GM19438 (cell line): ENCODE data around the gene ALS2CL.

Experiments used
- ATAC-seq: cut with Tn5 transposase; IDR thresholded peaks from one replicate; pipeline ENCODE4 v1.9.1; 2021; ENCODE audit warnings: low read depth; ENCODE audit not compliant: unreplicated experiment

Gene ALS2CL

GRCh38 chr3:46716461-46717441, 23.3 kb upstream of the ALS2CL start:
- no peak for ATAC-seq

- ATAC-seq, result no peak
These were observed 22.2 kb upstream of the ALS2CL start for GRCh38 chr3:46715507-46716175.

- no peak for ATAC-seq
These were observed 21.4 kb upstream of the ALS2CL start for GRCh38 chr3:46714728-46715506.

- no peak for ATAC-seq
These were observed 20.5 kb upstream of the ALS2CL start for GRCh38 chr3:46713898-46714552.

GRCh38 chr3:46713050-46713897, 19.8 kb upstream of the ALS2CL start:
- ATAC-seq, result no peak

GRCh38 chr3:46712191-46713049, 18.9 kb upstream of the ALS2CL start:
- ATAC-seq, result no peak

GRCh38 chr3:46711760-46712159, 18.3 kb upstream of the ALS2CL start:
- ATAC-seq, result no peak

- ATAC-seq, result no peak
These were observed 17.8 kb upstream of the ALS2CL start for GRCh38 chr3:46711305-46711704.

- no peak for ATAC-seq
These were observed 17.3 kb upstream of the ALS2CL start for GRCh38 chr3:46710671-46711295.

- no peak for ATAC-seq
These were observed 16.8 kb upstream of the ALS2CL start for GRCh38 chr3:46710229-46710628.

GRCh38 chr3:46709721-46710120, 16.2 kb upstream of the ALS2CL start:
- ATAC-seq, result no peak

GRCh38 chr3:46709157-46709654, 15.7 kb upstream of the ALS2CL start:
- ATAC-seq, result no peak

GRCh38 chr3:46708401-46709156, 15.1 kb upstream of the ALS2CL start:
- ATAC-seq, result no peak

- ATAC-seq, result no peak
These were observed 14.1 kb upstream of the ALS2CL start for GRCh38 chr3:46707601-46708011.

GRCh38 chr3:46706771-46707582, 13.5 kb upstream of the ALS2CL start:
- ATAC-seq, result no peak

- no peak for ATAC-seq
These were observed 12.5 kb upstream of the ALS2CL start for GRCh38 chr3:46705751-46706552.
